Stomach (tissue), 4 donors: ENCODE data around the gene SCN1A.

Experiments
- CTCF ChIP-seq, 7 experiments: fragments of 450-650 bp in 4 of 7; fragments of 200-600 bp in 3 of 7; sonication (generic) in 3 of 7; IDR thresholded peaks; one replicate each; pipeline ENCODE4 v1.5.1; 2016 to 2019; ENCODE audit warnings: antibody characterized with exemption in 7 of 7, control low read depth in 2 of 7, mild to moderate bottlenecking in 1 of 7
- POLR2A ChIP-seq, 4 donors: fragments of 450-650 bp; IDR thresholded peaks; one replicate each; pipeline ENCODE4 v1.6.1; 2016; ENCODE audit warnings: antibody characterized with exemption in 4 of 4, control low read depth in 2 of 4, mild to moderate bottlenecking in 1 of 4, moderate library complexity in 1 of 4
- POLR2AphosphoS5 ChIP-seq, 3 donors: sonication (generic); formaldehyde crosslinking; IDR thresholded peaks; one replicate each; pipeline ENCODE4 v1.6.1; 2016; ENCODE audit warnings: antibody characterized with exemption in 3 of 3

- TF ChIP-seq CTCF (IDR thresholded peaks at IDR 0.05) (no peak), POLR2A (IDR thresholded peaks at IDR 0.05) (no peak), POLR2AphosphoS5 (IDR thresholded peaks at IDR 0.05) (no peak)
Observed at GRCh38 chr2:166163775-166164174, 36.0 kb upstream of the SCN1A start.
